Ishikawa (cell line): ENCODE measurements around the gene FGF14.

Source experiments
- CEBPB ChIP-seq: IDR thresholded peaks from 2 replicates; pipeline ENCODE4 v1.6.1; 2012
- CREB1 ChIP-seq: IDR thresholded peaks from 2 replicates; pipeline ENCODE4 v1.6.1; 2012; ENCODE audit warnings: low read depth
- EGR1 ChIP-seq: IDR thresholded peaks from 2 replicates; pipeline ENCODE4 v1.6.1; 2012
- EP300 ChIP-seq: IDR thresholded peaks from 2 replicates; pipeline ENCODE4 v1.6.1; 2012; ENCODE audit warnings: borderline replicate concordance
- FOXM1 ChIP-seq: IDR thresholded peaks from 2 replicates; pipeline ENCODE4 v1.6.1; 2012; ENCODE audit warnings: low read depth, borderline replicate concordance
- MAX ChIP-seq: IDR thresholded peaks from 2 replicates; pipeline ENCODE4 v1.6.1; 2012
- NFIC ChIP-seq: IDR thresholded peaks from 2 replicates; pipeline ENCODE4 v1.6.1; 2012
- RAD21 ChIP-seq: IDR thresholded peaks from 2 replicates; pipeline ENCODE4 v1.6.1; 2012; ENCODE audit warnings: low read depth
- REST ChIP-seq: IDR thresholded peaks from 2 replicates; pipeline ENCODE4 v1.6.1; 2012; ENCODE audit warnings: low read depth, mild to moderate bottlenecking
- TAF1 ChIP-seq: IDR thresholded peaks from 2 replicates; pipeline ENCODE4 v1.6.1; 2012; ENCODE audit warnings: low read depth, mild to moderate bottlenecking
- TCF12 ChIP-seq: IDR thresholded peaks from 2 replicates; pipeline ENCODE4 v1.6.1; 2012; ENCODE audit warnings: low read depth
- TEAD4 ChIP-seq: IDR thresholded peaks from 2 replicates; pipeline ENCODE4 v1.6.1; 2012
- USF1 ChIP-seq: IDR thresholded peaks from 2 replicates; pipeline ENCODE4 v1.6.1; 2012
- YY1 ChIP-seq: IDR thresholded peaks from 2 replicates; pipeline ENCODE4 v1.6.1; 2012; ENCODE audit warnings: low read depth
- ZBTB7A ChIP-seq: IDR thresholded peaks from 2 replicates; pipeline ENCODE4 v1.6.1; 2012; ENCODE audit warnings: low read depth

FGF14 gene

GRCh38 chr13:102195566-102196462 is 206.0 kb downstream of the FGF14 start:
- TF ChIP-seq TAF1 (no peak), ZBTB7A (no peak), EGR1 (no peak), MAX (no peak), TCF12 (no peak), EP300 (no peak)

GRCh38 chr13:102192858-102193257 is 209.0 kb downstream of the FGF14 start:
- TF ChIP-seq MAX (no peak), YY1 (no peak), ZBTB7A (no peak), TAF1 (no peak), FOXM1 (no peak), TCF12 (no peak), RAD21 (no peak), CEBPB (no peak), EP300 (no peak), REST (no peak)

- no peak for TF ChIP-seq USF1
- no peak for TF ChIP-seq YY1
- TF ChIP-seq EGR1: no peak
Measured at GRCh38 chr13:102191951-102192502, 209.8 kb downstream of the FGF14 start.

- no peak for TF ChIP-seq EP300
- TF ChIP-seq TAF1: no peak
- no peak for TF ChIP-seq EGR1
- no peak for TF ChIP-seq FOXM1
- no peak for TF ChIP-seq ZBTB7A
- no peak for TF ChIP-seq TEAD4
- no peak for TF ChIP-seq MAX
Measured at GRCh38 chr13:102190930-102191329, 210.9 kb downstream of the FGF14 start.

GRCh38 chr13:102187313-102187712 is 214.5 kb downstream of the FGF14 start:
- TF ChIP-seq EGR1 (no peak), REST (no peak), CREB1 (no peak), ZBTB7A (no peak), TCF12 (no peak), FOXM1 (no peak), CEBPB (no peak), TAF1 (no peak)

- TF ChIP-seq EGR1: no peak
- no peak for TF ChIP-seq FOXM1
- no peak for TF ChIP-seq YY1
- no peak for TF ChIP-seq EP300
- no peak for TF ChIP-seq ZBTB7A
- no peak for TF ChIP-seq TEAD4
- TF ChIP-seq TCF12: no peak
- no peak for TF ChIP-seq CREB1
- TF ChIP-seq NFIC: no peak
- no peak for TF ChIP-seq CEBPB
- no peak for TF ChIP-seq MAX
- TF ChIP-seq RAD21: no peak
- no peak for TF ChIP-seq USF1
- no peak for TF ChIP-seq TAF1
- TF ChIP-seq REST: no peak
Measured at GRCh38 chr13:102185375-102185984, 216.4 kb downstream of the FGF14 start.
